SU-DHL-6 (cell line): Measurements from ENCODE around the gene RAB40C.

Experiments
- H2AFZ ChIP-seq: fragments of 200-600 bp; sonication (generic); 2 replicates; pipeline ENCODE4 v1.6.1; 2014; ENCODE audit warnings: low read depth, mild to moderate bottlenecking, moderate library complexity, mixed read lengths, antibody characterized with exemption, low read length; ENCODE audit not compliant: severe bottlenecking
- H3F3A ChIP-seq: fragments of 200-600 bp; shearing (Covaris generic); 2 replicates; pipeline ENCODE4 v1.6.0; 2016; ENCODE audit warnings: antibody characterized with exemption, mild to moderate bottlenecking; ENCODE audit not compliant: insufficient read depth
- H3K27ac ChIP-seq: fragments of 200-600 bp; sonication (generic); 2 replicates; pipeline ENCODE4 v1.5.1; 2016; ENCODE audit warnings: low read depth, mild to moderate bottlenecking, low read length, moderate library complexity, mixed read lengths
- H3K27me3 ChIP-seq: fragments of 200-600 bp; sonication (generic), shearing (Covaris generic); 2 replicates; pipeline ENCODE4 v1.6.0; 2014; ENCODE audit warnings: mild to moderate bottlenecking, low read length
- H3K36me3 ChIP-seq: fragments of 200-600 bp; sonication (generic); 2 replicates; pipeline ENCODE4 v1.6.1; 2014; ENCODE audit warnings: mild to moderate bottlenecking, low read length, mixed read lengths
- H3K4me2 ChIP-seq: fragments of 300-600, 200-600 bp; shearing (Covaris generic), sonication (generic); 2 replicates; pipeline ENCODE4 v1.6.0; 2014; ENCODE audit warnings: low read length, low read depth, mild to moderate bottlenecking; ENCODE audit not compliant: poor library complexity, severe bottlenecking
- H3K4me3 ChIP-seq: fragments of 200-600 bp; sonication (generic); 2 replicates; pipeline ENCODE4 v1.5.1; 2014; ENCODE audit warnings: antibody characterized with exemption, low read length, mild to moderate bottlenecking, mixed read lengths; ENCODE audit not compliant: insufficient read depth, poor library complexity, severe bottlenecking
- H3K79me2 ChIP-seq: fragments of 200-600 bp; sonication (generic); 2 replicates; pipeline ENCODE4 v1.6.1; 2014; ENCODE audit warnings: mild to moderate bottlenecking, low read length, moderate library complexity; ENCODE audit not compliant: insufficient read depth
- H3K9ac ChIP-seq: fragments of 200-600 bp; sonication (generic); 2 replicates; pipeline ENCODE4 v1.7.0; 2014; ENCODE audit warnings: mild to moderate bottlenecking, low read length
- H3K9me2 ChIP-seq: fragments of 200-600 bp; sonication (generic); replicated peaks from 2 replicates; pipeline ENCODE4 v1.6.1; 2014; ENCODE audit warnings: low read length; ENCODE audit not compliant: insufficient read depth
- H3K9me3 ChIP-seq: fragments of 200-600 bp; sonication (generic); 2 replicates; pipeline ENCODE4 v1.6.1; 2014; ENCODE audit warnings: low read length, mixed read lengths; ENCODE audit not compliant: insufficient read depth
- H4K20me1 ChIP-seq: fragments of 200-600 bp; sonication (generic); 2 replicates; pipeline ENCODE4 v1.6.1; 2014; ENCODE audit warnings: low read depth, mild to moderate bottlenecking, antibody characterized with exemption, low read length, moderate library complexity, mixed read lengths
- CTCF ChIP-seq: fragments of 200-600 bp; sonication (generic); IDR thresholded peaks from one replicate; pipeline ENCODE4 v1.5.1; 2017; ENCODE audit warnings: antibody characterized with exemption, mild to moderate bottlenecking, low read length, moderate library complexity; ENCODE audit not compliant: insufficient read depth, poor library complexity, severe bottlenecking
- EZH2phosphoT487 ChIP-seq: fragments of 200-600 bp; sonication (generic), shearing (Covaris generic); conservative IDR thresholded peaks from 2 replicates; pipeline ENCODE4 v1.6.1; 2018; ENCODE audit warnings: mild to moderate bottlenecking, antibody characterized with exemption, low read length, moderate library complexity, mixed read lengths

RAB40C gene

GRCh38 chr16:649631-650030 is 59.8 kb downstream of the RAB40C start:
- Histone ChIP-seq H3K79me2 (peaks cover 6% of the 10 kb centered on the region; the same call in 1 of the 2 replicates), H3K27me3 (no peaks in the 10 kb centered on the region), H3K9ac (peak overlapping the region; percentile 88), H3K9me2 (no peaks in the 10 kb centered on the region), H2AFZ (peak overlapping the region; percentile 43), H3K4me3 (peak overlapping the region; percentile 68), H3K9me3 (no peaks in the 10 kb centered on the region), H3K27ac (peak overlapping the region; percentile 54), H3K4me2 (peak overlapping the region; percentile 74), H3F3A (peaks cover 9% of the 10 kb centered on the region; the same call in 1 of the 2 replicates), H3K36me3 (no peaks in the 10 kb centered on the region), H4K20me1 (no peaks in the 10 kb centered on the region)
- TF ChIP-seq EZH2phosphoT487 (no peak), CTCF (no peak)

GRCh38 chr16:651844-652243 is 62.0 kb downstream of the RAB40C start:
- Histone ChIP-seq H3K27me3 (no peaks in the 10 kb centered on the region), H3F3A (peaks cover 9% of the 10 kb centered on the region; the same call in 1 of the 2 replicates), H3K4me2 (no peak overlapping the region), H3K4me3 (no peak overlapping the region), H3K9me2 (no peaks in the 10 kb centered on the region), H2AFZ (no peak overlapping the region), H4K20me1 (no peaks in the 10 kb centered on the region), H3K27ac (no peak overlapping the region), H3K9me3 (no peaks in the 10 kb centered on the region), H3K79me2 (peaks cover 6% of the 10 kb centered on the region; the same call in 1 of the 2 replicates), H3K9ac (no peak overlapping the region), H3K36me3 (no peaks in the 10 kb centered on the region)
- TF ChIP-seq EZH2phosphoT487 (no peak), CTCF (no peak)

DNA sequence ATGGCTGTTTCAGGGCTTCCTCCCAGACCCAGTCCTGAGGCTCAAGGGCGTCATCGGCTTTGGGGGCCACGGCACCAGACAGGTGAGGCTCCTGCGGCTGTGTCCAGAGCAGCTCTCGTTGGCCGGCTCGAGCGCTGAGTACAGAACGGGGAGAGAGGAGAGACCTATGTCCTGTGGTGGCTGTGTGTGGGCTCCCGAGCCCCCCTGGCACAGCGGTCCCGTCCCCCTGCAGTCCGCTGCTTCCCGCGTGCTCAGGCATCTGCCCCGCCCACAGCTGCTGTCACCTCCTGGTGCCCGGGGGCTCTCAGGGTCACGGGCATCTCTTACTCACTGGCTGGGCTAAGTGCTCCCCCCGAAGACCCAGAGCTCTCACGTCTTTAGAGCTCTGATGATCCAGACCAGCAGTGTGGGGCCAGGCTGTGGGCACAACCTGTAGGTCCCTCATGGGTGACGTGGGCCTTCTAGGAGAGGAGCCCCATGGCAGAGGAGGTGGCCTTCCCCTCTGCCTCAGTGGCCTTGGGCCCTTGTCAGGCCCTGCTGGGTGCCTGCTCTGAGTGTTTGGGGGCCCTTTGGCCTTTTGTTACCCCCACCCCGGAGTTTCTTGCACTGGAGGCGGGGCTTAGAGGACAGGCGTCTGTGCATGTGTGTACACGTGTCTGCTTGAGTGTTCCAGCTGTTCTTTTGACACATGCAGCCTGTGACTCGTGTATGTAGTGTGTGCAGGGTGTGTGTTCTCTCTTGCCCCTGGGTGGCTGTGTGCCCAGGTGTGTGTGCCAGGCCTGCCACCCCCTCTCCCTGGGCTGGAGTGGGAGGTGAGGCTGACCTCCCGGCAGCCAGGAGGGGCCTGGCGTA is 62.8 kb downstream of the RAB40C start:
- Histone ChIP-seq H3K4me2 (no peak overlapping the region), H3K9me2 (no peaks in the 10 kb centered on the region), H3K9me3 (no peaks in the 10 kb centered on the region), H3K36me3 (no peaks in the 10 kb centered on the region), H3K9ac (no peak overlapping the region), H2AFZ (no peak overlapping the region), H3K27me3 (no peaks in the 10 kb centered on the region), H3F3A (peaks cover 9% of the 10 kb centered on the region; the same call in 1 of the 2 replicates), H3K27ac (no peak overlapping the region), H3K79me2 (peaks cover 6% of the 10 kb centered on the region; the same call in 1 of the 2 replicates), H4K20me1 (no peaks in the 10 kb centered on the region), H3K4me3 (no peak overlapping the region)
- TF ChIP-seq EZH2phosphoT487 (no peak), CTCF (no peak)
